K562 (cell line): ENCODE results near the gene DOK1. TPM values are rescaled to one million over a fixed set of nuclear protein-coding genes. Genes with fewer than 3 reads are reported as not detected.

ENCODE experiments used
- ATAC-seq: fragments of 200-7000 bp; cut with Tn5 transposase; 3 replicates; pipeline ENCODE4 v1.9.1; 2020; ENCODE audit warnings: moderate library complexity
- BruUV-seq: library from RNA; stranded (reverse); fragments of 400-500 nt; replicated peaks from 2 replicates; lab custom pipeline; 2021; lab: Mats Ljungman, UMichigan
- CTCF ChIA-PET: fragments of 300-600 bp; formaldehyde crosslinking; extraction: SDS; loops from one replicate; lab custom pipeline; 2021; ENCODE audit warnings: low intra/inter-chr PET ratio; lab: Yijun Ruan, JAX
- POLR2A ChIA-PET: fragments of 300-600, 350-650 bp; sonication (Branson Sonifier 250); formaldehyde crosslinking; extraction: SDS; loops from one replicate; lab custom pipeline; 2021; ENCODE audit warnings: antibody characterized with exemption, inconsistent platforms; lab: Yijun Ruan, JAX
- DNase-seq, 4 experiments: peaks; one replicate each; pipeline versions ENCODE4 v3.0.0 to v3.0.0-alpha.2; 2011 to 2018; ENCODE audit warnings: low spot score in 3 of 4, mixed read lengths in 3 of 4; ENCODE audit errors: extremely low read depth in 1 of 4
- FAIRE-seq: peaks from 2 replicates; lab custom pipeline; 2011; peaks lifted over from hg19 to GRCh38; lab: Jason Lieb, UNC
- H2AFZ ChIP-seq: 2 replicates; pipeline ENCODE4 v1.6.0; 2011; ENCODE audit warnings: low read depth, low read length, control low read depth, inconsistent platforms
- H3K27ac ChIP-seq: fragments of 200-600 bp; 3 replicates; pipeline ENCODE4 v1.8.0; 2011; ENCODE audit warnings: low read depth, mild to moderate bottlenecking, control low read depth, inconsistent platforms, low read length, moderate library complexity, mixed read lengths; ENCODE audit errors: extremely low read depth
- H3K27me3 ChIP-seq, 2 experiments: fragments of 300-600 bp in 1 of 2; 2 replicates in 1 of 2; 3 replicates in 1 of 2; pipeline versions ENCODE4 v1.6.0 to v1.8.0; 2011; ENCODE audit warnings: inconsistent platforms in 2 of 2, low read length in 2 of 2, mild to moderate bottlenecking in 1 of 2, mixed read lengths in 1 of 2, moderate library complexity in 1 of 2; ENCODE audit not compliant: control insufficient read depth in 2 of 2, insufficient read depth in 2 of 2
- H3K36me3 ChIP-seq: fragments of 300-600 bp; 3 replicates; pipeline ENCODE4 v1.8.0; 2011; ENCODE audit warnings: mild to moderate bottlenecking, low read length, inconsistent platforms; ENCODE audit not compliant: control insufficient read depth, insufficient read depth
- H3K4me1 ChIP-seq, 2 experiments: fragments of 200-600 bp in 1 of 2; replicated peaks in 1 of 2; 2 replicates in 1 of 2; 3 replicates in 1 of 2; pipeline versions ENCODE4 v1.5.1 to v1.8.0; 2011; ENCODE audit warnings: inconsistent platforms in 2 of 2, low read length in 2 of 2, mild to moderate bottlenecking in 1 of 2, mixed read lengths in 1 of 2, moderate library complexity in 1 of 2; ENCODE audit not compliant: control insufficient read depth in 2 of 2, insufficient read depth in 2 of 2
- H3K4me2 ChIP-seq: 2 replicates; pipeline ENCODE4 v1.6.1; 2011; ENCODE audit warnings: low read length, control low read depth, inconsistent platforms, mixed read lengths; ENCODE audit not compliant: insufficient read depth
- H3K4me3 ChIP-seq: fragments of 200-600 bp; sonication (generic), shearing (Covaris generic); 2 replicates; pipeline ENCODE4 v1.5.1; 2016; ENCODE audit warnings: control low read depth, inconsistent platforms
- H3K79me2 ChIP-seq: fragments of 200-600 bp; 3 replicates; pipeline ENCODE4 v1.8.0; 2011; ENCODE audit warnings: low read length, inconsistent platforms; ENCODE audit not compliant: control insufficient read depth, insufficient read depth
- H3K9ac ChIP-seq, 2 experiments: 2 replicates each; pipeline versions ENCODE4 v1.6.0 to v1.6.1; 2011; ENCODE audit warnings: low read depth in 2 of 2, low read length in 2 of 2, control low read depth in 1 of 2, inconsistent platforms in 1 of 2, mild to moderate bottlenecking in 1 of 2, mixed read lengths in 1 of 2; ENCODE audit not compliant: insufficient read depth in 1 of 2
- H3K9me1 ChIP-seq: one replicate; pipeline ENCODE4 v1.6.0; 2011; ENCODE audit warnings: inconsistent platforms, mild to moderate bottlenecking, low read length, moderate library complexity; ENCODE audit not compliant: control insufficient read depth, insufficient read depth
- H3K9me3 ChIP-seq: replicated peaks from 2 replicates; pipeline ENCODE4 v1.5.1; 2011; ENCODE audit warnings: low read depth, low read length, inconsistent platforms; ENCODE audit not compliant: control insufficient read depth, insufficient read depth
- H4K20me1 ChIP-seq: replicated peaks from 2 replicates; pipeline ENCODE4 v1.6.1; 2011; ENCODE audit warnings: low read length, inconsistent platforms, mixed read lengths; ENCODE audit not compliant: control insufficient read depth, insufficient read depth
- BRD9 ChIP-seq: fragments of 450-650 bp; IDR thresholded peaks from 2 replicates; pipeline ENCODE4 v1.6.1; 2018; ENCODE audit warnings: low read depth; ENCODE audit not compliant: partially characterized antibody
- CBFA2T2 ChIP-seq: fragments of 450-650 bp; conservative IDR thresholded peaks from 2 replicates; pipeline ENCODE4 v1.6.1; 2017; ENCODE audit warnings: mild to moderate bottlenecking
- CTCFL ChIP-seq: IDR thresholded peaks from 2 replicates; pipeline ENCODE4 v1.6.1; 2011; ENCODE audit warnings: borderline replicate concordance, low read depth, mild to moderate bottlenecking, moderate library complexity, low read length; ENCODE audit not compliant: insufficient read depth, poor library complexity, severe bottlenecking
- ELF1 ChIP-seq: fragments of 200-800 bp; sonication (Bioruptor generic); IDR thresholded peaks from 2 replicates; pipeline ENCODE4 v1.6.1; 2016; ENCODE audit warnings: missing genetic modification characterization, missing compliant biosample characterization
- JUND ChIP-seq, 2 experiments: IDR thresholded peaks; 2 replicates in 1 of 2; 3 replicates in 1 of 2; pipeline ENCODE4 v1.6.1; 2011; ENCODE audit warnings: borderline replicate concordance in 2 of 2, low read depth in 2 of 2, low read length in 2 of 2, improper control_type of control experiment in 1 of 2, missing biosample characterization in 1 of 2, missing genetic modification characterization in 1 of 2, missing genetic modification reagents in 1 of 2
- L3MBTL2 ChIP-seq: fragments of 450-650 bp; IDR thresholded peaks from 2 replicates; pipeline ENCODE4 v1.6.1; 2016; ENCODE audit warnings: mild to moderate bottlenecking, moderate library complexity
- MXI1 ChIP-seq: IDR thresholded peaks from 2 replicates; pipeline ENCODE4 v1.6.1; 2011; ENCODE audit warnings: low read depth, mild to moderate bottlenecking, improper control_type of control experiment, low read length
- NCOR1 ChIP-seq: fragments of 450-650 bp; IDR thresholded peaks from 2 replicates; pipeline ENCODE4 v1.6.1; 2016; ENCODE audit warnings: mild to moderate bottlenecking, moderate library complexity
- NFIX ChIP-seq: fragments of 250-450 bp; sonication (Bioruptor Pico); IDR thresholded peaks from 2 replicates; pipeline ENCODE4 v1.4.0; 2020; ENCODE audit warnings: low read depth, mild to moderate bottlenecking, moderate library complexity
- PCBP2 ChIP-seq: fragments of 200-400 bp; formaldehyde crosslinking; IDR thresholded peaks from 2 replicates; pipeline ENCODE4 v1.6.1; 2018; ENCODE audit warnings: low read length, low read depth, mild to moderate bottlenecking, moderate library complexity; ENCODE audit not compliant: poor library complexity, severe bottlenecking
- PKNOX1 ChIP-seq: fragments of 450-650 bp; IDR thresholded peaks from 2 replicates; pipeline ENCODE4 v1.6.1; 2016
- PRPF4 ChIP-seq: fragments of 200-400 bp; formaldehyde crosslinking; IDR thresholded peaks from one replicate; pipeline ENCODE4 v1.6.1; 2017; ENCODE audit warnings: low read length, low read depth, mild to moderate bottlenecking; ENCODE audit not compliant: insufficient read depth, poor library complexity, severe bottlenecking
- RBM14 ChIP-seq: fragments of 200-400 bp; formaldehyde crosslinking; IDR thresholded peaks from 2 replicates; pipeline ENCODE4 v1.6.1; 2018; ENCODE audit warnings: low read depth, mild to moderate bottlenecking, low read length, moderate library complexity, borderline replicate concordance; ENCODE audit not compliant: insufficient read depth
- SIX5 ChIP-seq, 2 experiments: IDR thresholded peaks; 2 replicates each; pipeline ENCODE4 v1.6.1; 2011; ENCODE audit warnings: low read length in 2 of 2, borderline replicate concordance in 1 of 2, low read depth in 1 of 2, mild to moderate bottlenecking in 1 of 2, moderate library complexity in 1 of 2; ENCODE audit not compliant: insufficient read depth in 1 of 2
- SMARCE1 ChIP-seq: fragments of 450-650 bp; IDR thresholded peaks from 2 replicates; pipeline ENCODE4 v1.7.1; 2016; ENCODE audit warnings: mild to moderate bottlenecking
- SRSF9 ChIP-seq: fragments of 200-400 bp; formaldehyde crosslinking; IDR thresholded peaks from 2 replicates; pipeline ENCODE4 v1.6.1; 2017; ENCODE audit warnings: low read depth, low read length, borderline replicate concordance
- ZBTB1 ChIP-seq: sonication (generic); formaldehyde crosslinking; IDR thresholded peaks from 2 replicates; pipeline ENCODE4 v1.8.1; 2023; ENCODE audit warnings: missing genetic modification reagents, low read depth, mild to moderate bottlenecking, borderline replicate concordance
- WGBS: fragments of 100-300 bp; shearing (Covaris generic); methylation state at CpG from one replicate; pipeline ENCODE4 v1.1.6; 2016; ENCODE audit warnings: low coverage, mixed read lengths; ENCODE audit not compliant: insufficient coverage; ENCODE audit errors: missing lambda C conversion rate; 5-methylcytosine and 5-hydroxymethylcytosine counted together
- in situ Hi-C: fragments of 300-500 bp; cut with MboI; formaldehyde crosslinking; loops from 4 replicates; pipeline ENCODE4 v1.15.0; 2018; ENCODE audit warnings: inconsistent platforms, mixed read lengths
- intact Hi-C: fragments of 100-400 bp; cut with micrococcal nuclease; formaldehyde crosslinking; loops from 2 replicates; pipeline ENCODE4 v1.14.2; 2022
- polyA plus RNA-seq, 8 experiments: library from polyadenylated mRNA; depleted of rRNA in 4 of 8; stranded (reverse) in 5 of 8; unstranded in 3 of 8; fragments of >200 nt; fragmentation: Nextera tagmentation in 2 of 8; fragmentation: Illumina TruSeq in 1 of 8; extraction: Ambion mirVana in 2 of 8; extraction: Trizol in 1 of 8; gene quantifications; 2 replicates each; pipeline versions ENCODE4 v1.2.1 to v1.2.3, GENCODE V29; 2011 to 2014; ENCODE audit warnings: inconsistent platforms in 1 of 8, missing spikeins in 1 of 8
- total RNA-seq, 7 experiments: library from RNA; depleted of rRNA in 6 of 7; stranded (reverse); fragments of >200 nt in 6 of 7; fragmentation: Illumina TruSeq in 2 of 7; extraction: Trizol in 2 of 7; gene quantifications; 2 replicates each; pipeline versions ENCODE4 v1.2.1 to v1.2.3, GENCODE V29; 2011 to 2021; ENCODE audit warnings: low replicate concordance in 1 of 7

DOK1 gene
- total and polyA plus RNA-seq, 9 of the 15 experiments (the other 6 are each of a cell fraction or from before 2014, with no cell fraction given): 0.59 to 36.4 (median 16.1) TPM

GRCh38 chr2:74585406-74586185 is 31.1 kb downstream of the DOK1 start:
- ChIA-PET POLR2A (interaction anchor here (0.8 to 3.4 kb wide), 4 partner anchors 8 to 82 kb away, joined by 3 to 13 read pairs (median 4); no protein-coding TSS in a partner anchor), CTCF (interaction anchor here (0.6 kb wide), 1 partner anchor 11 kb away, joined by 4 read pairs; no protein-coding TSS in a partner anchor)
- Histone ChIP-seq H3K4me3 (no peak overlapping the region), H3K36me3 (no peaks in the 10 kb centered on the region), H3K27me3 (peaks cover under 1 to 2% of the 10 kb centered on the region in 2 experiments; a peak in 2 of 5 replicates), H4K20me1 (no peaks in the 10 kb centered on the region), H3K27ac (no peak overlapping the region), H3K9ac (peak overlapping the region; percentile 0 to 4; a peak in 2 of 4 replicates), H2AFZ (peak overlapping the region; percentile 78), H3K4me1 (peaks cover 3% of the 10 kb centered on the region in 2 experiments; a peak in 3 of 5 replicates), H3K9me3 (no peaks in the 10 kb centered on the region), H3K79me2 (no peaks in the 10 kb centered on the region), H3K9me1 (no peaks in the 10 kb centered on the region), H3K4me2 (peak overlapping the region; percentile 8)
- 22% methylated on average over 4 of the region's 4 CpGs for WGBS
- intact Hi-C loops: loop anchor here (2.0 to 10.0 kb wide), 4 partner anchors 53 to 331 kb away; partner anchors contain the start of genes C2orf81 and WDR54
- in situ Hi-C loops: no loop called here
- ATAC-seq (peak; percentile 74), FAIRE-seq (peak; percentile 78), DNase-seq (peak in 2 of 4 experiments; percentile 37 to 55)
- no TSS peak for BruUV-seq
- TF ChIP-seq ZBTB1 (CRISPR knock-in tag) (no peak), PRPF4 (no peak), NFIX (CRISPR knock-in tag) (peak; percentile 42; the same call in 1 of the 2 replicates), ELF1 (tag) (no peak), CTCFL (no peak), NCOR1 (no peak), PCBP2 (no peak), SMARCE1 (peak; percentile 47; the same call in 1 of the 2 replicates), SIX5 (IDR thresholded peaks at IDR 0.05; ENCODE audit: borderline replicate concordance in 1 of 2, insufficient read depth in 1 of 2, low read depth in 1 of 2, low read length in 2 of 2) (no peak), SRSF9 (no peak), CBFA2T2 (no peak), MXI1 (no peak), L3MBTL2 (peak; percentile 33; the same call in 1 of the 2 replicates), PKNOX1 (peak; percentile 34; the same call in 1 of the 2 replicates), BRD9 (no peak), RBM14 (no peak), JUND (IDR thresholded peaks at IDR 0.05; ENCODE audit: borderline replicate concordance, low read depth, low read length) (peak; percentile 27; the same call in 1 of the 2 replicates), JUND (tag; IDR thresholded peaks at IDR 0.05; ENCODE audit: borderline replicate concordance, low read depth, low read length) (no peak; the same call in 2 of the 3 replicates)
